GM06990 (cell line): ENCODE data around the gene DAPK2.

Source experiments
- DNase-seq: peaks from one replicate; pipeline ENCODE4 v3.0.0-alpha.2; 2011; ENCODE audit not compliant: insufficient read length; ENCODE audit errors: extremely low read depth
- H3K27me3 ChIP-seq: replicated peaks from 2 replicates; pipeline ENCODE4 v1.6.0; 2011; ENCODE audit warnings: low read length; ENCODE audit not compliant: control insufficient read depth, insufficient read depth
- H3K36me3 ChIP-seq: 2 replicates; pipeline ENCODE4 v1.5.1; 2011; ENCODE audit warnings: low read length; ENCODE audit not compliant: control insufficient read depth, insufficient read depth
- H3K4me3 ChIP-seq: replicated peaks from 2 replicates; pipeline ENCODE4 v1.5.1; 2011; ENCODE audit warnings: low read depth, mild to moderate bottlenecking, control low read depth, low read length
- CTCF ChIP-seq: IDR thresholded peaks from 2 replicates; pipeline ENCODE4 v1.5.1; 2011; ENCODE audit warnings: low read length, control low read depth, mild to moderate bottlenecking, inconsistent platforms; ENCODE audit not compliant: insufficient read depth, poor library complexity, severe bottlenecking

DAPK2 gene

GRCh38 chr15:63931556-63931955 lies 114.7 kb downstream of the DAPK2 start:
- no peak for TF ChIP-seq CTCF
- no peak overlapping the region for H3K4me3 ChIP-seq
- H3K36me3 ChIP-seq: no peaks in the 10 kb centered on the region
- no peak for DNase-seq
- H3K27me3 ChIP-seq: no peaks in the 10 kb centered on the region; the same call in 1 of the 2 replicates

GRCh38 chr15:63930034-63930433 lies 116.3 kb downstream of the DAPK2 start:
- Histone ChIP-seq H3K27me3 (no peaks in the 10 kb centered on the region; the same call in 1 of the 2 replicates), H3K36me3 (no peaks in the 10 kb centered on the region), H3K4me3 (no peak overlapping the region)
- no peak for TF ChIP-seq CTCF
- DNase-seq: no peak

GRCh38 chr15:63928185-63928842 lies 118.0 kb downstream of the DAPK2 start:
- Histone ChIP-seq H3K36me3 (no peaks in the 10 kb centered on the region), H3K27me3 (no peaks in the 10 kb centered on the region; the same call in 1 of the 2 replicates), H3K4me3 (no peak overlapping the region)
- no peak for TF ChIP-seq CTCF
- no peak for DNase-seq

GRCh38 chr15:63923993-63924950 lies 122.0 kb downstream of the DAPK2 start:
- no peak for DNase-seq
- H3K4me3 ChIP-seq: no peak overlapping the region
- no peak for TF ChIP-seq CTCF
- no peaks in the 10 kb centered on the region; the same call in 1 of the 2 replicates for H3K27me3 ChIP-seq
- no peaks in the 10 kb centered on the region for H3K36me3 ChIP-seq

GRCh38 chr15:63922916-63923315 lies 123.4 kb downstream of the DAPK2 start:
- DNase-seq: no peak
- no peak overlapping the region for H3K4me3 ChIP-seq
- H3K27me3 ChIP-seq: no peaks in the 10 kb centered on the region; the same call in 1 of the 2 replicates
- TF ChIP-seq CTCF: no peak
- no peaks in the 10 kb centered on the region for H3K36me3 ChIP-seq
